HEK293 (cell line): ENCODE results near the gene OR9K2.
"Not testable (repeated sequence)": the region's sequence is repeated elsewhere in the genome, so short reads cannot be mapped to it uniquely, and the experiment has no call there.

Experiments
- CTCF ChIP-seq: fragments of 450-650 bp; formaldehyde crosslinking; IDR thresholded peaks from 2 replicates; pipeline ENCODE4 v1.5.1; 2016; ENCODE audit warnings: missing biosample characterization, missing genetic modification characterization
- RBAK ChIP-seq: fragments of 450-650 bp; formaldehyde crosslinking; IDR thresholded peaks from 2 replicates; pipeline ENCODE4 v1.5.1; 2016; ENCODE audit warnings: missing biosample characterization, missing genetic modification characterization
- REST ChIP-seq: fragments of 450-650 bp; formaldehyde crosslinking; IDR thresholded peaks from 2 replicates; pipeline ENCODE4 v1.5.1; 2016; ENCODE audit warnings: missing biosample characterization, missing genetic modification characterization
- ZNF174 ChIP-seq: fragments of 450-650 bp; formaldehyde crosslinking; IDR thresholded peaks from 2 replicates; pipeline ENCODE4 v1.5.0; 2017; ENCODE audit warnings: missing biosample characterization, mild to moderate bottlenecking, missing genetic modification characterization
- ZNF433 ChIP-seq: fragments of 450-650 bp; formaldehyde crosslinking; IDR thresholded peaks from 2 replicates; pipeline ENCODE4 v1.5.1; 2016; ENCODE audit warnings: missing biosample characterization, missing genetic modification characterization, low read depth
- ZNF544 ChIP-seq: fragments of 450-650 bp; formaldehyde crosslinking; IDR thresholded peaks from 2 replicates; pipeline ENCODE4 v1.5.0; 2017; ENCODE audit warnings: missing biosample characterization, missing genetic modification characterization
- ZNF629 ChIP-seq: fragments of 450-650 bp; formaldehyde crosslinking; IDR thresholded peaks from 2 replicates; pipeline ENCODE4 v1.5.1; 2017; ENCODE audit warnings: missing biosample characterization, missing genetic modification characterization
- ZNF658 ChIP-seq: fragments of 450-650 bp; formaldehyde crosslinking; IDR thresholded peaks from 2 replicates; pipeline ENCODE4; 2016; ENCODE audit warnings: missing biosample characterization, missing genetic modification characterization

- not testable (repeated sequence) for TF ChIP-seq CTCF (tag by site-specific recombination); ZNF433; ZNF174 (tag by site-specific recombination); ZNF544 (tag by site-specific recombination); RBAK (tag by site-specific recombination); ZNF629 (tag by site-specific recombination); REST (tag by site-specific recombination); ZNF658 (tag by site-specific recombination)
Measured at GRCh38 chr12:55171846-55172245, 45.6 kb downstream of the OR9K2 start.
